Measurements from ENCODE around the gene VBP1. TPM values are rescaled to one million over a fixed set of nuclear protein-coding genes. Genes with fewer than 3 reads are reported as not detected.
"Not testable (repeated sequence)": the region's sequence is repeated elsewhere in the genome, so short reads cannot be mapped to it uniquely, and the experiment has no call there.

Gene VBP1
- total RNA-seq, 2 experiments from 2014 or later, result 89.7 to 100 TPM

GRCh38 chrX:155267995-155268394 is 51.7 kb downstream of the VBP1 start:
- H3K4me3 Mint-ChIP-seq; CTCF ChIA-PET; POLR2A ChIA-PET; H3K4me1 Mint-ChIP-seq (ENCODE audit: low read depth); H3K27ac Mint-ChIP-seq; H3K9me3 Mint-ChIP-seq; DNase-seq; H3K27me3 Mint-ChIP-seq; H3K36me3 Mint-ChIP-seq: not testable (repeated sequence)
- intact Hi-C loops (cut with micrococcal nuclease), result loop anchor here (2.0 kb wide), 1 partner anchor 499 kb away; no protein-coding TSS in a partner anchor

DNA sequence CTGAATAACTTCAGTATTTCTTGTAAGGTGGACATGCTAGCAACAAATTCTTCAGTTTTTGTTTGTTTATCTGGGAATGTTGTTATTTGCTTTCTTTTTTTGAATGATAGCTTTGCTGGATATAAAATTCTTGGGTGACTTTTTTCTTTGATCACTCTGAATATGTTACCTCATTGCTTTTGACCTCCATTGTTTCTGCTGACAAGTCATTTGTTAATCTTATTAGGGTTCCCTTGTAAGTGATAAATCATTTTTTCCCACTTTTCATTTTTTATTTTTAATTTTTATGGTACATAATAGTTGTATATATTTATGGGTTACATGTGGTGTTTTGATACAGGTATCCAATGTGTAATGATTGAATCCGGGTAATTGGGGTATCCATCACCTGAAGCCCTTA is 54.7 kb downstream of the VBP1 start:
- H3K4me3 Mint-ChIP-seq, result no peak overlapping the region
- POLR2A ChIA-PET, result no interaction called here
- DNase-seq, result no peak
- CTCF ChIA-PET, result no interaction called here
- no peak overlapping the region for H3K27ac Mint-ChIP-seq
- H3K9me3 Mint-ChIP-seq, result peaks cover 2% of the 10 kb centered on the region
- no peaks in the 10 kb centered on the region for H3K27me3 Mint-ChIP-seq
- no peaks in the 10 kb centered on the region for H3K36me3 Mint-ChIP-seq
- H3K4me1 Mint-ChIP-seq (ENCODE audit: low read depth), result peaks cover 3% of the 10 kb centered on the region
- intact Hi-C loops (cut with micrococcal nuclease), result no loop called here

GRCh38 chrX:155279873-155280272 is 63.6 kb downstream of the VBP1 start:
- ChIA-PET POLR2A (no interaction called here), CTCF (no interaction called here)
- Mint-ChIP-seq H3K27ac (no peak overlapping the region), H3K9me3 (no peaks in the 10 kb centered on the region), H3K36me3 (no peaks in the 10 kb centered on the region), H3K4me3 (no peak overlapping the region), H3K4me1 (ENCODE audit: low read depth) (peaks cover 7% of the 10 kb centered on the region), H3K27me3 (no peaks in the 10 kb centered on the region)
- intact Hi-C loops (cut with micrococcal nuclease), result no loop called here
- DNase-seq, result no peak

Other genes starting within 250 kb of the VBP1 start
- 1 to 10 TPM; 7.5 to 8.9 TPM for gene F8, start 193.7 kb upstream of the VBP1 start, total RNA-seq
- gene FUNDC2, start 189.6 kb upstream of the VBP1 start, total RNA-seq, result 10 to 100 TPM; 95.1 to 95.9 TPM
- 1 to 10 TPM; 4.9 to 7.2 TPM for gene CMC4, start 145.3 kb upstream of the VBP1 start, total RNA-seq
- gene MTCP1, start 145.3 kb upstream of the VBP1 start, total RNA-seq, result 10 to 100 TPM; 16.2 to 19.2 TPM
- 10 to 100 TPM; 24.4 to 26.7 TPM for gene BRCC3, start 145.0 kb upstream of the VBP1 start, total RNA-seq
- 10 to 100 TPM; 13.6 to 15.3 TPM for gene RAB39B, start 48.0 kb downstream of the VBP1 start, total RNA-seq
- gene CLIC2, start 118.2 kb downstream of the VBP1 start, total RNA-seq, result 1 to 10 TPM in 1 of 2 experiments, under 1 TPM in 1; 0.40 to 1.1 TPM
- gene F8A2, start 165.6 kb downstream of the VBP1 start, total RNA-seq, result not detected
- under 1 TPM; 0.24 to 0.27 TPM for gene F8A3, start 242.2 kb downstream of the VBP1 start, total RNA-seq

All from activated CD4-positive, alpha-beta memory T cell treated with anti-CD3 and anti-CD28 coated beads for 36 hours (primary cell).